ENCODE data around the gene POLD3.

DNA sequence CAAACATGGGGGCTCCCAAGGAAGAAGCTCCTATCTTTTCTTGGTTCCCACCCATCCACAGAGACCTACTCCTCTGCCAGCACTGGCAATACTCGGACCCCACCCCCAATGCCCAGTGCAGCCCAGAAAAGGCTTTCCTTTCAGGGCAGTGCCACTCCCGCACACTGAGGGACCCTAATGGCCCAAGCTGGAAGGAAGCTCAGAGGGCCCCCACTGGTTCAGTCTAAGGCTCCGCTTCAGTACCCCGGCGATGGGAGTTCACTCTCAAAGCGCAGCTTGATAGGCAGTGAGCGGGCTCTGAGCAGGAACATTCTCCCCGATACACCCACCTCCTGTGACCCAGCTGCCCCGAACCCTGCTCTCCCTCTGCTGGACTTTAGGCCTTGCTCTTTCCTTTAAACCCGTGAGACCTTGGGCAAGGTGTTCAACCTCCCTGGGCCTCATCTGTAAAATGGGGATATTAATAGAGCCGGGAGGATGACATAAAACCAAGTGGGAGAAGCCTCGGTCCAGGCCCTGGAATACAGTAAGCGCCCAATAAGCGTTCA is 90.4 kb downstream of the POLD3 start:
- TF ChIP-seq, protein P1, sequence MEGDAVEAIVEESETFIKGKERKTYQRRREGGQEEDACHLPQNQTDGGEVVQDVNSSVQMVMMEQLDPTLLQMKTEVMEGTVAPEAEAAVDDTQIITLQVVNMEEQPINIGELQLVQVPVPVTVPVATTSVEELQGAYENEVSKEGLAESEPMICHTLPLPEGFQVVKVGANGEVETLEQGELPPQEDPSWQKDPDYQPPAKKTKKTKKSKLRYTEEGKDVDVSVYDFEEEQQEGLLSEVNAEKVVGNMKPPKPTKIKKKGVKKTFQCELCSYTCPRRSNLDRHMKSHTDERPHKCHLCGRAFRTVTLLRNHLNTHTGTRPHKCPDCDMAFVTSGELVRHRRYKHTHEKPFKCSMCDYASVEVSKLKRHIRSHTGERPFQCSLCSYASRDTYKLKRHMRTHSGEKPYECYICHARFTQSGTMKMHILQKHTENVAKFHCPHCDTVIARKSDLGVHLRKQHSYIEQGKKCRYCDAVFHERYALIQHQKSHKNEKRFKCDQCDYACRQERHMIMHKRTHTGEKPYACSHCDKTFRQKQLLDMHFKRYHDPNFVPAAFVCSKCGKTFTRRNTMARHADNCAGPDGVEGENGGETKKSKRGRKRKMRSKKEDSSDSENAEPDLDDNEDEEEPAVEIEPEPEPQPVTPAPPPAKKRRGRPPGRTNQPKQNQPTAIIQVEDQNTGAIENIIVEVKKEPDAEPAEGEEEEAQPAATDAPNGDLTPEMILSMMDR (IDR thresholded peaks at IDR 0.05) = no peak
- TF ChIP-seq EP300 (IDR thresholded peaks at IDR 0.05) = no peak

Data from upper lobe of left lung (tissue), 4 donors.